ENCODE measurements around the gene BICDL1.
A peak's percentile ranks its signal among the peaks of the same experiment; 100 is the strongest.

DNA sequence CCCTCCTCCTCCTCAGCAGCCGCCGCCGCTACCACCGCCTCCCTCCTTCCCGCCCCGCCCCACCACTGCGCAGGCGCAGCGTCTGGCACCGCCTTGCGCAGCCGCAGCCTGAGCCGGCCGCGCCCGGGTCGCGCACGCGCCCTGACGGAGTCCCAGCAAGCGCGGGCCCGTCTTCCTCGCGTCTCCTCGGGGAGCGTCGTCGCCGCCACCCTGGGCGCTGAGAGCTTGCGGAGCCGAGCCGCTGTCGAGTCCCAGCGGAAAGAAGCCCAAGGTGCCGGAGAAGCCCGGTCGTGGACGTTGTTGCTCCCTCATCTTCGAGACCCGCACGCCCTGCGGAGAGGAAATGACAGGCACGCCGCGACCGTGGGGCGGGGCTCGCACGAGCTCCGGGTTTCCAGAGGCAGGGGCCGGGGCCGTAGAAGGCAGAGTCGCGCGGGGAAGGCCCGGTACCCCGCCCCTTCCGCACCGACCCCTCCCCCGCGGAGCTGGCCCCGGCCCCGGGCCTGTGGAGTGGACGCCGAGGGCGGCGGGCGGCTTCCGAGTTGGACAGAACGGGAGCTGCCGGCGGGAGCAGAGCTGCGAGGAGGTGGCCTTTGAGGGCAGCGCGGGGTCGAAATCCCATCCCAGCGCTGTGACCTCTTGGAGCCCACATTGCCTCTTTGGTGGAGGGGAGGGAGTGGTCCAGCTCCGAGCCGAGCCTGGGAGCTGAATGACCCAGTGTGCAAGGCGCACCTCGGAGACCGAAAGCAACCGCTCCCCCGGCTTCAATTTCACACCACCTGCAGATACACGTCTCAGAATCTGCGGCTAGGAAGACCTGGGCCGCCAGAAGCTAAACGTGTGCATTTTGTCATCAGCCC, 128.0 kb downstream of the BICDL1 start:
- TF ChIP-seq POLR2AphosphoS5 (IDR thresholded peaks at IDR 0.05; ENCODE audit: low read depth, low read length) (peak; percentile 82), POLR2A (IDR thresholded peaks at IDR 0.05; ENCODE audit: low read depth, low read length) (peak; percentile 83)
